Activated CD4-positive, alpha-beta T cell treated with anti-CD3 and anti-CD28 coated beads, Interleukin-2, amount 50 U/mL, for 4 hours (primary cell): ENCODE measurements around the gene UBAC1.
"Not testable (repeated sequence)": the region's sequence is repeated elsewhere in the genome, so short reads cannot be mapped to it uniquely, and the experiment has no call there.

Source experiments
- DNase-seq, 2 experiments: peaks; one replicate each; pipeline ENCODE4 v3.0.0-alpha.2; 2020

UBAC1 gene

DNA sequence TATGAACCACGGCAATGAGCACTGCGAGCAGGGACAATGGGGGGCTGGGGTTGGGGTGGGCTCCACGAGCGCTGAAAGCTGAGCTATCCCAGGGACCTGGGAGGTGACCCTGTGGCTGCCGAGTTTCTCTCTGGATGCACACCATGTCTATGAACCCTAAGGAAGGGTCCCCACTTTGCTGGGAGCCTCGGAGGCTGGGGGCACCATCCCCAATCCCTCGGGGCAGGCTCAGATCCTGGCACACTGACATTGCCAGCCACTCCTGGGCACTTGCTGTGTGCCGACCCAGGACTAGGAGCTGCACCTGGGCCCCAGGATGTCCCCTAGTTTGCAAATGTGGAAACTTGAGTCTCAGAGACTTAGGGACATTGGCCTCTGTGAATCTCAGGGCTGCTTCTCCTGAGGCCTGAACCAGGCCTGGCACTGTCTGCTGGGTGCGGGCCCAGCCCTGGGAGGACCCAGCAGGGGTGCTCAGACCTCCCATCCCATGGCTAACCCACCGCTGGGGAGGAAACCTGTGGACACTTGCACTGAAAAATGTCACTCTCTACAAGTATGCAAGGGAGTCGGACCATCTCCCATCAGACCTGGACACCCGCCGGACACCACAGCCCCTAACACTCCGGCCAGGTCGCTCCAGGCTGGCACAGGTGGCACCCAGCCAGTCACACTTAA is 40.8 kb downstream of the UBAC1 start:
- no peak for DNase-seq

DNA sequence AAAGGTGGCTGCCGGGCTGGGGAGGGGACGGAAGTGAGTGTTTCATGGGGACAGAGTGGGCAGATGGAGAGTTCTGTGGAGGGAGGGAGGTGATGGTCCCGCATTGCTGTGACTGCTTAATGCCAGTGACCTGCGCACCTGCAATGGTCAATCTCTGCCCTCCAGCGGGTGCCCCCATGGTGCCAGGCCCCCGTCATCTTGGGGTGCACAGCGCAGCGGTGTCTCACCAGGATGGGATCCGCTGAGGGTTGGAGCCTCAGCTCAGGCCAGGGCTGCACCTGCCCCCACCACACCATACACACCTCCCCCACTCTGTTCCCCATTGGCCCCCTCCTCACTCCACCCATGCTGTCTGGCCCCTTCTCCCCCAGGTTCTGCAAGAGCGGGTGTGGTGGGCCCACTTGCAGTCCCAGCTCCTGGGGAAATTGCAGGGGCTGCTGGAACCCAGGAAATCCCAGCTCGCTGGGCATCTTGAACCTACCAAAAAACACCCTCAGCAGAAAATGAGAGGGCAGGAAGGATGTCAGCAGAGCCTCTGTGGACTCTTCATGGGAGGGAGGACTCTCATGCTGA is 41.8 kb downstream of the UBAC1 start:
- no peak for DNase-seq

DNA sequence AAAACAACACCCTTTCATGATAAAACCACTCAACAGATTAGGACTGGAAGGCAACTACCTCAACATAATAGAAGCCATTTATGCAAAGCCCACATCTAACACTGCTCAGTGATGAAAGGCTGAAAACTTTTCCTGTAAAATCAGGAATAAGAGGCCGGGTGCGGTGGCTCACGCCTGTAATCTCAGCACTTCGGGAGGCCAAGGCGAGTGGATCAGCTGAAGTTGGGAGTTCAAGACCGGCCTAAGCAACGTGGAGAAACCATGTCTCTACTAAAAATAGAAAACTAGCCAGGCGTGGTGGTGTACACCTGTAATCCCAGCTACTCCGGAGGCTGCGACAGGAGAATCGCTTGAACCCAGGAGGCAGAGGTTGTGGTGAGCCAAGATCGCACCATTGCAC is 44.9 kb downstream of the UBAC1 start:
- DNase-seq, result not testable (repeated sequence)

DNA sequence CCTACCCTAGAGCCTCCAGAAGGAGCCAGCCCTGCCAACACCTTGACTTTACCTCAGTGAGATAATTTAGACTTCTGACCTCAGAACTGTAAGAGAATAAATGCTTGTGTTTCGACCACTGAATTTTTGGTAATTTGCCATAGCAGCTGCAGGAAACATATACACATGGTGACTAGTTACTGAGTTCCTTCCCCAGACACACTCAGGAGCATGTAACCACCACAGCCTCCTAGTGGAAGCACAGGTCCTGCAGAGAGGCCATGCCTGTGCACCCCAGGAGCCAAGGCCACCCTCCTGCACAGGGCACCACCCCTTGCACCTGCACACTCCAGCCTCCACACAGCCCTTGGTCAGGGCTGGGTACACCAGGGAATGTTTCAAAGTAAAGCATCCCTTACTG is 46.3 kb downstream of the UBAC1 start:
- no peak for DNase-seq

DNA sequence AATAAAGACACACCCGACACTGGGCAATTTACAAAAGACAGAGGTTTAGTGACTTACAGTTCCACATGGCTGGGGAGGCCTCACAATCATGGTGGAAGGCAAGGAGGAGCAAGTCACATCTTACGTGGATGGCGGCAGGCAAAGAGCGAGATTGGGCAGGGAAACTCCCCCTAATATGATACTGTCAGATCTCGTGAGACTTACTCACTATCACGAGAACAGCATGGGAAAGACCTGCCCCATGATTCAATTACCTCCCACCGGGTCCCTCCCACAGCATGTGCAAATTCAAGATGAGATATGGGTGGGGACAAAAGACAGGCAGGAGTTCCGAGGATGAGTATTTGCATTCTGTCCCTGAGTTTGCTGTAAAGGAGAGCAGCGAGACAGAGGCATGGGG is 49.9 kb downstream of the UBAC1 start:
- not testable (repeated sequence) for DNase-seq

DNA sequence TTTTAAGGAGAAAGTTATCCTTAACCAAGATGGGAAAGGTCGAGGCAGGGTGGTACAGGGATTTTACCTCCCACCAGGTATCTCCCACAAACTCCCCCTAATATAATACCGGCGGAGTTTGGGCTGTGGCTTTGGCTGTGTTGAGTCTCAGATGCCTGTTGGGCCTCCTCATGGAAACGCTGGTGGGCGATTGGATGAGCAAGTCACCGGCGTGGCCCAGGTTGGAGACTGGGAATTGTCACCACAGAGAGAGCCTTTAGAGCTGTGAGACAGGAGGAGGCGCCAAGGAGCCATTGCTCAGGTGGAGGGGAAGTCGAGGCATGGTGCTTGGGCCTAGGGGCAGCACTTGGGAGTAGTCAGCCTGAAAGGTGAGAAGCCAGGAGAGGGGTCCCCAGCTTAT is 50.4 kb downstream of the UBAC1 start:
- no peak for DNase-seq

DNA sequence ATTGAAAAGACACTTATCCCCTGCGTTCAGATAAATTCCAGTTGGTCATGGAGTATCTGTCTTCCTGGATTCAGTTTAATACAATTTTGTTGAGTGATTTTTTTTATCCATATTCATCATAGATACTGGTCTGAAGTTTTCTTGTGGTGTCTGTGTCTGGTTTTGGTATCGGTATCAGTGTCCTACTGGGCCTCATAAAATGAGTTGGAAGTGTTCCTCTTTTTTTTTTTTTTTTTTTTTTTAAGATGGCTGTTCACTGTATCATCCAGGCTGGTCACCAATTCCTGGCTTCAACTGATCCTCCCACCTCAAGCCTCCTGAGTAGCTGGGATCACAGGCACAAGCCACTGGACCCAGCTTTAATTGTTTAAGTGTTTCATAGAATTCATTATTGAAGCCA is 51.0 kb downstream of the UBAC1 start:
- no peak for DNase-seq

DNA sequence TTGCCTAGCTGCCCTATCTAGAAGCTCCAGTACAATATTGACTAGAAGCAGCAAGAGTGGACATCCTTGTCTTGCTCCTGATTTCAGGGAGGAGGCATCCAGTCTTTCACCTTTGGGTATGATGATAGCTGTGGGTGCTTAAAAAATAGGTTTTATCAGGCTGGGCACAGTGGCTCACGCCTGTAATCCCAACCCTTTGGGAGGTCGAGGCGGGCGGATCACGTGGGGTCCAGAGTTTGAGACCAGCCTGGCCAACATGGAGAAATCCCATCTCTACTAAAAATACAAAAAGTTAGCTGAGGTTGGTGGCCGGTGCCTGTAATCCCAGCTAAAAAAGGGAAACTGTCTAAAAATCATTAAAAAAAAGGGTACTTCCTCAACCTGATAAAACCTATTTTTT is 51.8 kb downstream of the UBAC1 start:
- DNase-seq, result no peak

DNA sequence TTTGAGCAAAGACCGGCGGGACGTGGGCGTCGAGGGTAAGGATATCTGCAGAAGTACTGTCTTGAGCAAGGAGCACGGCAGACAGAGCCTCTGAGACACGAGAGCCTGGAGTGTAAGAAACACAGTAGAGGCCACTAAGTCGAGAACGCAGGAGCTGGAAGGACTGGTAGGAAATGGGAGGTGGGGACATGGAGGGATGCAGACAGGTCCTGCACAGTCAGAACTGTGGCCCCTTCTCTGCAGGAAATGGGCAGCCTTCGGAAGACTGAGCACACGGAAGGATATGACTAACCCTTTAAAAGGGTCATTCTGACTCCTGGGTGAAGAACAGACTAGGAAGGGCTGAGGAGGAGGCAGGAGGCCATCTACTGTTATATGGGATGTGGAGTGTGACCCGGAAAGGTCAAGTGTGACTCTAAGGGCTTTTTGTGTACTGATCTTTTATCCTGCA is 52.4 kb downstream of the UBAC1 start:
- no peak for DNase-seq

DNA sequence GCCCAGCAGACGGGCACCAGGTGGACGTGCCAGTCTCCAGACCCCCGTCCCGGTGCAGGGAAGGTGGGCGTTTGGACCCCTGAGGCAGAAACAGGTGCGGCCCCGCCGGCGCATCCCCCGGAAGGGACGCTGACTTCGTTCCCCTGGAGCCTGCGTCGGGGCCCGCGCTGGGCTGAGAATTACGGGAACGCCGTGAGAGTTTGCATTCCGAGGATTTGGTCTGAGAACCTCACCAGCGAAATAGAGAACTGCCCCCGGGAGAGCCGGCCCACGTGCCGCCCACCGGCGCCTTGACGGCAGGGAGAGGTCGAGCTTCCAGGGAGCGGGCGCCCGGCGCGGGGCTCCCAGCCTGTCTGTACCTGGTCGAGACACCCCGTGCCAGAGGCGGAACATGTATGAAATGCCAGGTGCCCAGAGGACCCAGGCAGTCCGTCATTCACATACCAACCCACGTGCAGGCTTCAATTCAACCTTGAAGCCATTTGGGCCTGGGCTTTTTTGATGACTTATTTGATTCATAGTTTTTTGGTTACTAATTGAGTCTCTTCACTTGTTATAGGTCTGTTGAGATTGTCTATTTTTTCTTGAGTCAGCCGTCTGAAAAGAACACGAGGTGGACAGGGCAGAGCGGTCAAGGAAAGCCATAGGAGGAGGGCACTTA is 53.0 kb downstream of the UBAC1 start:
- DNase-seq, result no peak

DNA sequence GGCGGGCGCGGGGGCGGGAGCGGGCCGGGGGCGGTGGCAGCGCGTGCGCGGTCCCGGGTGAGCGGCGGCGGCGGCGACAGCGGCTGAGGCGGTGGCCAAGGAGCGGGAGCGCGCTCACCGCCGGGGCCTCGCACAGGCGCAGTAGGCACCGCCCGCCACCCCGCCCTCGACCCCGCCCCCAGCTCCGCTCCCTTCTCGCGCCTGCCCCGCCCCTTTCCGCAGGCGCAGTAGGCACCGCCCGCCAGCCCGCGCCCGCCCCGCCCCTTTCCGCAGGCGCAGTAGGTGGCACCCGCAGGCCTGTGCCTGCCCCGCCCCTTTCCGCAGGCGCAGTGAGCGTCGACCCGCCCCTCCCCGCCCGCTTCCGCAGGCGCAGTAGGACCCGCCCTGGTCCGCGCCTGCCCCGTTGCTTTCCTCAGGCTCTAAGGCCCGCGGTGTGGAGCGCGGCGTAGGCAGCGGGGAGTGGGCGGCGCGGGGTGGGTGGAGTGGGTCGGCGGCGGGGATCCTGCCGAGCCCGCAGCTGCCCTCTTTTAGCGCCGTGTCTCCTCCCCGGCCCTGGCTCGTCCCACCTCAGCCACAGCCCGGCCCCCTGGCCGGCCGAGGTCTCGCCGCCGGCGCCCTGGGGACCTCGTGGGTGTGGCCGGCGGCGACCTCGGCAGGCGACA is 53.6 kb downstream of the UBAC1 start, which contains the start of gene CAMSAP1:
TSS of gene CAMSAP1 (minus strand) at position 116 of the 662 bp plus-strand sequence. CDS start 387 bp downstream, outside the sequence.
- peak; percentile 89 to 91 for DNase-seq

DNA sequence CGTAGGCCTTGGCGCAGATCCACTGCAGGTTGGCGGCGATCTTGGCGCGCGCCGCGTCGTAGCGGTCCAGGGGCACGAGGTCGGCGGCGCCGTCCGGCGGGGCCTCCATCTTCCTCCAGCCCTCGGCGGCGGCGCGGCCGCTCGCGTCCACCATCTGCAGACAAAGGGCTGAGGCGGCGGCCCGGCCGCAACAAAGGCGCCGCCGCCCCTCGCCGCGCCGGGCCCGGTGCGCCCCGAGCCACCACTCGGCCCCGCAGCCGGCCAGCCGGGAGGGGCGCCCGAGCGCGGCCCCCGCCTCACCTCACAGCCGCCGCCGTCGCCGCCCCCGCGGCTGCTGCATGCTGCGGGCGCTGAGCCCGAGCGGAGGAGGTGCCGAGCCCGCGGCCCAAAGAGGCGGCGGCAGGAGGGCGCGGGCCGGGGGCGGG is 54.2 kb downstream of the UBAC1 start:
- no peak for DNase-seq

DNA sequence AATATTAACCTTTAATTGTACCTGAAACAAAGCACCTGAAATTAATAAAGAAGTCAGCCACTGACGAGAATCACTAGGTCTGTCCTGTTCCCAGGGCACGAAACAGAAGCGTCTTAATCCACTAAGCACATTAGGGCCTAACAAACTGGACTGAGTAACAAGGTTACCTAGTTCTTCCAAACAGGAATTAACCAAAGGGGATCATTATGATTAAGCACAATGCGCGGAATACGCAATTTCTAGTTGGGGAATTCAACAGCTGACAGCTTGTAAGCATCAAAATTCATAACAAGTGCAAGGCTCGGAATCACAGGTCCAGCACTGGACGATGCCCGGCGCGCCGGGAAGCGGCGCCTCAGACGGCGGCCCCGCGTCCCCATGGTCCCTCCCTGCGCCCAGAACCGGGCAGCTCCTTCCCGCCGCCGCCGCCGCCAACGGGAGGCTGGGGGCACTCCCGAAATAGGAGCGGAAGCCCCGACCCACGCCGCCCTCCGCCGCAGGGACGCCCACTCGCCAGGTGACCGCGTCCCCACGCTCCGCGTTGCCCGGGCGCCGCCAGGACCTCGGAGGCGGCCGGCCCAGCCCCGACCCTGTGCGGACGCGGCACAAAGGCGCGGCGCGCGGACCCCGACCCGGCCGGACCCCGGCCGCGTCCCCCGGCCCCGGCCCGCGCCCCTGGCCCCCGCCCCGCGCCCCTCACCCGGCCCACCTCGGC is 54.7 kb downstream of the UBAC1 start:
- no peak for DNase-seq

DNA sequence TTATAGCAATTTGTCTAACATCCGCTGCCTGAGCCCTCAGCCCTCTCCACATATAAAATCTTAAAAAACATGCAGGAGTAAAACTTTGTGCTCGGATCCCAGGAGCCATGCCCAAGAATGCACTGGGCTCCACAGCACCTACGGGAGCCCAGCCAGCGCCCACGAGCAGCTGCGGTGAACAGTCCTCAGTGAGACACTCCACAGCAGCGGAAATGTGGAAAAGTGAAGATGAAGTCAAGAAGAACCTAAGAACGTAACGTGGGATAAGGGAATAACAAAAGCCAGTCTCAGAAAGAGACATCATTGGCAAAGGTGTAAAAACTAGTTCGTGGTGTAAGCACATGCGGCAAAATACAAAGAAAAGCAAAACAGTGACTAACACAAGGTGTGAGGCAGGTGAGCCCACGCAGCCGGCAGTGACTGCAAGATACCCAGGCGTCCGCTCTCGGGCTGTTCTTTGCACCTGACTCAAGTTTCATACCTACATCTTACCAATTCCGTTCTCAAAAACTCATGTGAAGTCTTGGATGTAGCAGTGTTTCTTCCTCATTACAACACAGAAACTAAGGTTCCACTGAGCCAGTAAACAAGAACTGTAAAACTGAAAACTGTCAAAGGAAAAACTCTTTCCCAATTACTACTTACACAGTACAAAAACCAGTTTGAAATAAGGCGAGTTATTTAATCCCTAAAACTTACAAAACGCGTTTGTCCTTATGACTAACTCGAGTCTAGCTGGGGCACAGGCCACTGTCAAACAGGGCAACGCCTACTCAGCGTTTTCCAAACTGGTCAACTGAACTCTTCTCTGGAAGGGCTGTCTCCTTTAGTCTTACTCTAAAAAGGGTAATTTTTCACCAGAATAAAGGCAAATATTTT is 55.6 kb downstream of the UBAC1 start:
- DNase-seq, result peak; percentile 73 to 77

DNA sequence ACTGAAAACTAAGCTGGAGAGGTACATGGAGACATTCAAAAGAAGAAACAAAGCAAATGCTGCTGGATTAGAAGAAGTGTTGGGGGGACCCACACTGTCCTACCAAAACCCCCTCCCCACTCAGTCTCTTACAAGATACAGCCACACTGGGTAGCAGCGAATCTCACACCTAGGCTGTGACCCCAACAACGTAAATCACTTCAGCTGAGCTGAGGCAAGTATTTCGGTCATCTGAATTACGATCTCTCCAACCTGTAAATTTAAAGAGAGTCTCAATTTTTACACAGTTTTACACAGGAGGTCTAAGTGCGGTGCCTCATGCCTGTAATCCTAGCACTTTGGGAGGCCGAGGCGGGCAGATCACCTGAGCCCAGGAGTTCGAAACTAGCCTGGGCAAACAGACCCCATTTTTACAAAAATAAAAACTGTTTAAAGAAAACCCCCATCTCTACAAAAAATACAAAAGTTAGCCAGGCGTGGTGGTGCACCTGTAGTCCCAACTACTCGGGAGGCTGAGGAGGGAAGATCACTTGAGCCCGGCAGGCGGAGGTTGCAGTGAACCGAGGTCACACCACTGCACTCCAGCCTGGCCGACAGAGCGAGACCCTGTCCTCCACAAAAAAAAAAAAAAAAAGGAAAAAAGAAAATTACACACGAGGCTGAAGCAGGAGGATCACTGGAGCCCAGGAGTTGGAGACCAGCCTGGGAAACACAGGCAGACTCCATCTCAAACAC is 57.2 kb downstream of the UBAC1 start:
- DNase-seq, result no peak

DNA sequence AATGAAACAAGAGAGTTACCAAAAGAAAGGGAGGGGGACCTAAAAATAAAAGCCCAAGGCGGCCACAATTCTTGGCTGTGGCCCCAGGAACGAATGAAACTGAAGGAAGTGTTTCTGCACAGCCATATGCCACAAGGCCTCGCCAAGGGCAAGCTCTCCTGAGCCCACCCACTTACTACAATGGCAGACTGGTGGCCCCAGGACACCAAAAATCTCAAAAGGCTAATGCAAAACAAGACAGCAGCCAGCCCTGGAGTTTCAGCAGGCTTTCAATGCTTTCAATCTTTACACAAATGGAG is 57.9 kb downstream of the UBAC1 start:
- no peak for DNase-seq

DNA sequence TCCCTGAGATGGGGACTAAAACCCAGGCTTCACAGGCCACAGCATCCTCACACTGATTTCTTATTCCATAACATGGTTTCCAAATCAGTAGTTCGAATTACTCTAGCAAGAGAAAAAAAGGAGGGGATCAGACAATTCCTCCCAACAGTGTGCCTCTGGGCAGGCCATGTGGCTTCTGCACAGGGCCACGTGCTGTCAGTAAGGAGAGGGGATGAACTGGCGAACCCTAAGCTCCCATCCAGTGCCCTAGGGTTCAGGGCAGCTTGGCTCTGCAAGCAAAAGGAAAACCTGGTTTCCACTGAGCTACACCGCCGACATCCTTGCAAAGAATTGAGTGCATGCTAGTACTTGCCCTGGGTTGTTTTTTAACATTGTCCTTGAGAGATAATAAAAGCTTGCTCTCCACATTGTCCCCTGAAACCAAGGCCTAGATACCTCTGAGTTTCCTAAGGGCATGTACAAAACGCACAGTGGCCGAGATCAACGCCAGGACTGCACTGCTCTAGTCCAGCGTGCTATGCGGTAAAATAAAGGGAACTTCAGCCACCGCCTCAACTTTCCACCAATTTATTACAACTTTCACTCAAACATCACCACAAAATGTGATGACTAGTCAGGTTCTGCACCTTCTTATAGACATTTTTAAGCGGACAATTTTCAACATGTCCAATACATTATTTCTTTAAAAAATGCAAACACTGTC is 58.4 kb downstream of the UBAC1 start:
- DNase-seq, result no peak

DNA sequence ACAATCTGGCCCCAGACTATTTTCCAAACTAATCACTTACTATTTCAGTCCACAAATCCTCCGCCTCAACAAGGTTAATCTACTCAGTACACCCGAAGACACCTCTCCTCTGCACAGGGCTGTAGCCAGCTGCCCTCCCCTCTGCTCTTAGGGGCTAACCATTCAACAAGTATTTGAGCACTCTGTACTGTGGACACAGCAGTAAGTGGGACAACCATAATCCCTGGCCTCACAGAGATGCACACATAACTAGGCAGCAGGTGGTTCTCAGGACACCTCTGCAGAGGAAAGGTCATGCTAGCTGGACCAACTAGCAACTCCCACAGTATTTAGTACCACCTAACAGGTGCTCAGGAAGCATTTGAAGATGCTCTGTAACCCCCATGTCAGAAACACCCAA is 59.3 kb downstream of the UBAC1 start:
- DNase-seq, result no peak

DNA sequence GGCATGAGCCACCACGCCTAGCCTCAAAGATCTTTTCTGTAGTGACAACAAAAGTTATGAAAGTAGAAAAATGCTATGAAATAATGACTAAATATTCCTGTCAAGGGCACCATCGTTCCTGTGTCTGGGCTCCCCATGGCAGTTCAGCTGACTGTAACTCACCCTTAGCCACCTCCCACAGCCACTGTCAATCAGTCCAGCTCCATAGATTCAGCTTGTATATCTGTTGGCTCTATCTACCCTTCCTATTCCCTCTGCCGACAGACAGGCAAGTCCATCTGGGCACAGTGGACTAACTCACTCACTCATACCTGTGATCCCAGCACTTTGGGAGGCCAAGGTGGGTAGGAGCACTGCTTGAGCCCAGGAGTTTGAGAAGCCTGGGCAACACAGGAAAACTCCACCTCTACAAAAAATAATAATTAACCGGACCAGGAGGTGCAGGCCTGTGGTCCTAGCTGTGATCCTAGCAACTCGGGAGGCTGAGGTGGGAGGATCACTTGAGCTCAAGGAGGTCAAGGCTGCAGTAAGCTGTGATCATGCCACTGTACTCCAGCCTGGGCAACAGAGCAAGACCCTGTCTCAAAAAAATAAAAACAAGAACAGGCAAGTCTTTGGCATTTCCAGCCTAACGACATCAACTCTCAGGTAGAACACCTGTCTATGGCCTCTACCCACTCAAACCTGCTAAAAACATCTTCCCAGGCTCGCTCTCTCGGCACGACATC is 60.0 kb downstream of the UBAC1 start:
- DNase-seq, result no peak
